Astrocyte of the spinal cord (primary cell): Measurements from ENCODE around the gene FKBP1A.

Experiments
- DNase-seq: peaks from one replicate; pipeline ENCODE4 v3.0.0; 2011; ENCODE audit warnings: low read depth, low spot score
- H3K4me3 ChIP-seq: 2 replicates; pipeline ENCODE4 v1.5.1; 2011; ENCODE audit warnings: low read depth, mild to moderate bottlenecking, low read length, moderate library complexity
- CTCF ChIP-seq: IDR thresholded peaks from 2 replicates; pipeline ENCODE4 v1.5.1; 2012; ENCODE audit warnings: low read depth, mild to moderate bottlenecking, low read length, inconsistent platforms
- in situ Hi-C: cut with HindIII; loops from 2 replicates; pipeline ENCODE4 v1.10.0; 2017; ENCODE audit warnings: low sequenced_read_pairs

The FKBP1A gene

DNA sequence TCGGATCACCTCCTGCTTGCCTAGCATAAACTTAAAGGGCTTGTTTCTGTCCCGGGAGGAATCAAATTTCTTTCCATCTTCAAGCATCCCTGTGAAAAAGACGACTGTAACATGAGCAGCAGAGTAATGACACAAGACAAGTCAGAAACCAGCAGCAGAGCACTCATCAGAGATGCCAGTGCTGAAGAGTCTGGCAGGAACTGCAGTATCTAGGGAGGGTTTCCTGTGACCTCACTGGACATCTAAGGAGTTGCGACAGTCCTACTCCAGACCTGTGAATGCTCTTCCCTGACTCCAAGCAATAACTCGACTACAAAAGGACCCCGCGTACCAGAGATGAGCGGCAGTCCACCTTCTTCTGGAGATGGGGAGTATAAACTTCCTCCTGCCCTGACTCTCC is 17.3 kb downstream of the FKBP1A start:
- no peak overlapping the region for H3K4me3 ChIP-seq
- in situ Hi-C loops = no loop called here
- TF ChIP-seq CTCF = no peak
- DNase-seq = peak; percentile 60

- in situ Hi-C loops = no loop called here
- no peak for TF ChIP-seq CTCF
Measured at GRCh38 chr20:1374246-1374645, 18.6 kb downstream of the FKBP1A start.

GRCh38 chr20:1373614-1374013 is 19.2 kb downstream of the FKBP1A start:
- no peak overlapping the region for H3K4me3 ChIP-seq
- no peak for TF ChIP-seq CTCF
- in situ Hi-C loops = no loop called here
- DNase-seq = no peak

More at GRCh38 chr20:1374246-1374645, 18.6 kb downstream of the FKBP1A start:
- no peak for DNase-seq
- H3K4me3 ChIP-seq = no peak overlapping the region

- H3K4me3 ChIP-seq = no peak overlapping the region
- TF ChIP-seq CTCF = no peak
- in situ Hi-C loops = no loop called here
- DNase-seq = no peak
Measured at GRCh38 chr20:1373036-1373435, 19.8 kb downstream of the FKBP1A start.

DNA sequence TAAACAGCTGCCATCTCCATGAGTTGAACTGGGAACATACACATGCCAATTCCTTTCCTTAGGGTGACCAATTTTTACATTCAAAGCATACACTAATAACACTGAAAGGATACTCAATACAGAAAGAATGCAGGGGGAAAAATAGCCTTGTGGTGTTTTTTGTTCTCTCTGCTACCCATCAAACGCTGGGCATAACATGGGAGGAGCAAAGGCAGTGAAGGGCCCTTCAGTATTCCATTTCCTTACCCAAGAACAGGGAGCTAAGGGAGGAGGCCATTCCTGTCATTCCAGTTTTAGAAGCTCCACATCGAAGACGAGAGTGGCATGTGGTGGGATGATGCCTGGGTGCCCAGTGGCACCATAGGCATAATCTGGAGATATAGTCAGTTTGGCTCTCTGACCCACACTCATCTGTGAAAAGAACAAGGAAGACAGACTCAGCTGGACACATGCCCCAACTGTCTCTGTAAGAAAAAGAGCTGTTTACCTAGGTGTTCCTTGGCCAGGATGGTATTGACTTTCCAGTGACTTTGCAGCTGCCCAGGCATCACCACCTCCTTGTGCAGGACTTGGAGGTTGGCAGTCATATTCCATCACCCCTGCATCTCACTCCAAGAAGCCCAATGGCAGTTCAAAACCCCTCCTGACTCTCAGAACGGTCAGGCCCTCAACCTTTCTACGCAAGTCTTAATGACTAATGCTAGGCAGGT is 20.9 kb downstream of the FKBP1A start:
- in situ Hi-C loops = no loop called here
- no peak for DNase-seq
- no peak for TF ChIP-seq CTCF
- H3K4me3 ChIP-seq = no peak overlapping the region

- in situ Hi-C loops = no loop called here
- TF ChIP-seq CTCF = no peak
- DNase-seq = no peak
- no peak overlapping the region for H3K4me3 ChIP-seq
Measured at GRCh38 chr20:1371202-1371782, 21.6 kb downstream of the FKBP1A start.
